ENCODE results near the gene ITGA5. TPM values are rescaled to one million over a fixed set of nuclear protein-coding genes. Genes with fewer than 3 reads are reported as not detected.
A peak's percentile ranks its signal among the peaks of the same experiment; 100 is the strongest.

Gene ITGA5
- total and polyA plus RNA-seq, 10 donors = 7.0 to 44.9 (median 28.2) TPM

- intact Hi-C loops (cut with DNase I; ENCODE audit: low total_unique reads) = no loop called here
These were observed 11.7 kb downstream of the ITGA5 start for GRCh38 chr12:54407183-54407905.

GRCh38 chr12:54405573-54405972 lies 13.5 kb downstream of the ITGA5 start:
- peaks cover 0 to 47% (median 4%) of the 10 kb centered on the region in 6 donors for H3K4me1 ChIP-seq
- intact Hi-C loops (cut with DNase I; ENCODE audit: low total_unique reads) = no loop called here
- no peak for TF ChIP-seq POLR2AphosphoS5 (IDR thresholded peaks at IDR 0.05)
- TF ChIP-seq CTCF (IDR thresholded peaks at IDR 0.05 in 8 of 11, conservative IDR thresholded peaks at IDR 0.05 in 3 of 11) = no peak
- TF ChIP-seq POLR2A (IDR thresholded peaks at IDR 0.05) = no peak
- WGBS, 5 donors = 91 to 96% (median 93%) methylated on average over 7 of the region's 7 CpGs
- H3K9me3 ChIP-seq = no peaks in the 10 kb centered on the region
- no peak overlapping the region for H3K27ac ChIP-seq
- H3K36me3 ChIP-seq = peaks cover 0 to 100% (median 40%) of the 10 kb centered on the region in 6 donors
- DNase-seq = peak; percentile 52
- peaks cover 0 to 18% (median 0%) of the 10 kb centered on the region in 7 donors for H3K27me3 ChIP-seq (replicated peaks in 1 of 7)
- no peak overlapping the region for H3K4me3 ChIP-seq

More at GRCh38 chr12:54407183-54407905, 11.7 kb downstream of the ITGA5 start:
- peaks cover 4 to 65% (median 19%) of the 10 kb centered on the region in 6 donors for H3K4me1 ChIP-seq
- H3K9me3 ChIP-seq = no peaks in the 10 kb centered on the region
- H3K27me3 ChIP-seq (replicated peaks in 1 of 7) = peaks cover 0 to 18% (median 0%) of the 10 kb centered on the region in 7 donors
- H3K4me3 ChIP-seq = no peak overlapping the region
- peak; percentile 60 for DNase-seq
- H3K36me3 ChIP-seq = peaks cover 0 to 83% (median 27%) of the 10 kb centered on the region in 6 donors
- peak overlapping the region in 3 of 8 donors; percentile 28 to 45 (median 40) for H3K27ac ChIP-seq
- TF ChIP-seq POLR2A (IDR thresholded peaks at IDR 0.05) (no peak), CTCF (IDR thresholded peaks at IDR 0.05 in 8 of 11, conservative IDR thresholded peaks at IDR 0.05 in 3 of 11) (no peak), POLR2AphosphoS5 (IDR thresholded peaks at IDR 0.05) (no peak)
- 40 to 61% (median 45%) methylated on average over 5 of the region's 5 CpGs for WGBS, 5 donors

- Histone ChIP-seq H3K4me1 (peaks cover 0 to 43% (median 4%) of the 10 kb centered on the region in 6 donors), H3K9me3 (no peaks in the 10 kb centered on the region), H3K27me3 (replicated peaks in 1 of 7) (peaks cover 0 to 18% (median 0%) of the 10 kb centered on the region in 7 donors), H3K36me3 (peaks cover 0 to 100% (median 42%) of the 10 kb centered on the region in 6 donors), H3K4me3 (no peak overlapping the region), H3K27ac (peak overlapping the region in 1 of 8 donors; percentile 24)
- TF ChIP-seq POLR2AphosphoS5 (IDR thresholded peaks at IDR 0.05) (peak in 1 of 3 donors; percentile 15), POLR2A (IDR thresholded peaks at IDR 0.05) (no peak)
- 79 to 92% (median 88%) methylated on average over 5 to 10 of the region's 10 CpGs for WGBS, 5 donors
- DNase-seq = no peak
- intact Hi-C loops (cut with DNase I; ENCODE audit: low total_unique reads) = no loop called here
These were observed 14.0 kb downstream of the ITGA5 start for GRCh38 chr12:54405106-54405505.

- H3K36me3 ChIP-seq = peaks cover 0 to 100% (median 46%) of the 10 kb centered on the region in 6 donors
- DNase-seq = no peak
- H3K27ac ChIP-seq = peak overlapping the region in 3 of 8 donors; percentile 18 to 38 (median 24)
- peaks cover 0 to 18% (median 0%) of the 10 kb centered on the region in 7 donors for H3K27me3 ChIP-seq (replicated peaks in 1 of 7)
- no peaks in the 10 kb centered on the region for H3K9me3 ChIP-seq
- H3K4me1 ChIP-seq = peaks cover 0 to 44% (median 5%) of the 10 kb centered on the region in 6 donors
- TF ChIP-seq CTCF (IDR thresholded peaks at IDR 0.05 in 8 of 11, conservative IDR thresholded peaks at IDR 0.05 in 3 of 11) (peak; percentile 84 to 96 (median 92)), POLR2A (IDR thresholded peaks at IDR 0.05) (no peak)
- H3K4me3 ChIP-seq = no peak overlapping the region
- 46 to 69% (median 64%) methylated on average over 7 to 11 of the region's 11 CpGs for WGBS, 5 donors
- intact Hi-C loops (cut with DNase I; ENCODE audit: low total_unique reads) = no loop called here
These were observed 14.7 kb downstream of the ITGA5 start for GRCh38 chr12:54404061-54405004.

Data from spleen (tissue), 11 donors.